Inflammatory macrophage (primary cell): ENCODE measurements around the gene MUC15.
"Not testable (repeated sequence)": the region's sequence is repeated elsewhere in the genome, so short reads cannot be mapped to it uniquely, and the experiment has no call there.

Experiments used
- DNase-seq, 2 donors: peaks; one replicate each; pipeline ENCODE4 v3.0.0-alpha.2; 2020 to 2022
- total RNA-seq, 18 experiments: gene quantifications; one replicate each; lab custom pipeline; 2026; ENCODE audit warnings: mixed read lengths in 6 of 18, inconsistent platforms in 2 of 18; lab: John Stamatoyannopoulos, UW

The MUC15 gene, protein sequence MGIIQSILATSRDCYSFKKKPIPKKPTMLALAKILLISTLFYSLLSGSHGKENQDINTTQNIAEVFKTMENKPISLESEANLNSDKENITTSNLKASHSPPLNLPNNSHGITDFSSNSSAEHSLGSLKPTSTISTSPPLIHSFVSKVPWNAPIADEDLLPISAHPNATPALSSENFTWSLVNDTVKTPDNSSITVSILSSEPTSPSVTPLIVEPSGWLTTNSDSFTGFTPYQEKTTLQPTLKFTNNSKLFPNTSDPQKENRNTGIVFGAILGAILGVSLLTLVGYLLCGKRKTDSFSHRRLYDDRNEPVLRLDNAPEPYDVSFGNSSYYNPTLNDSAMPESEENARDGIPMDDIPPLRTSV
- 0 to 0.26 (median 0) reads per million in 18 experiments for total RNA-seq

- no peak for DNase-seq
Observed at GRCh38 chr11:26571861-26572654, at the start of gene MUC15. MUC15 (minus strand) TSS chr11:26572263; CDS start chr11:26567094, 5,169 bp downstream.

- no peak for DNase-seq
Observed at GRCh38 chr11:26621132-26621531, 49.1 kb upstream of the MUC15 start.

GRCh38 chr11:26620282-26621045 is 48.4 kb upstream of the MUC15 start:
- DNase-seq: no peak

DNA sequence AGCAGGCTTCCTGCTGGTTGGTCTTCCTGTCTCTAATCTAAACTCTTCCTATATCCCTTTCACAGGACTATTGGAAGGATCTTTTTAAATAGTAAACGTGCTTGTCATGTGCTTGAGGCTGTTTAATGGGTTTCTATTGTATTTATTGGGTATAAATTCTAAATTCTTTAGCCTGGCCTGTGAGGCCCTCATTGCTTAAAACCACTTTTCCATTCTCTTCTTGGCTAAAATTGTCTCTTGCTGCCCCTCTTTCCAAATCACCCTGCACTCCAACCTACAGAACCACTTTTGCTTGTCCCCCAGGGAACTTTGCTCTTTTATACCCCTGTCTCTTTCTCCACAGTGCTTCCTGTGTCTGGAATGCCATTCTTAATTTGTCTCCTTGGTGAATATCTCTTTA is 46.4 kb upstream of the MUC15 start:
- no peak for DNase-seq

DNA sequence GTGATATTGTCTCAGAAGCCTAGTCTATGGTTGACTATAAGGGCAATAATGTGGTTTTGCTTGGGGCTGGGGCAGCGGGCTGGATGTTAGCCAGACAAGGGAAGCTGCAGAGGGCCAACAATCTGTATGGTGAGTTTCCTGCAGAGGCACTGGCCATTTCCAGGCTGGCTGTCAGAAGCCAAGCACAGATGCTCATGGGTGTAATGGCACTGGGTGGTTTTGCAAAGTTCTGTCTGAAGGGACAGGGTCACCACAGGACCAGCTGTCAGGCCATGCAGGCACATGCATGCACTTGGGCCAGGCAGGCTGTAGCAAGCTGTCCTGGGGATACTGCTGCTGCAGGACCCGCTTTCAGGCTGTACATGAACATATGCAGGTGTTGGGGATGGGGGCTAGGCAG is 41.7 kb upstream of the MUC15 start:
- DNase-seq: no peak

DNA sequence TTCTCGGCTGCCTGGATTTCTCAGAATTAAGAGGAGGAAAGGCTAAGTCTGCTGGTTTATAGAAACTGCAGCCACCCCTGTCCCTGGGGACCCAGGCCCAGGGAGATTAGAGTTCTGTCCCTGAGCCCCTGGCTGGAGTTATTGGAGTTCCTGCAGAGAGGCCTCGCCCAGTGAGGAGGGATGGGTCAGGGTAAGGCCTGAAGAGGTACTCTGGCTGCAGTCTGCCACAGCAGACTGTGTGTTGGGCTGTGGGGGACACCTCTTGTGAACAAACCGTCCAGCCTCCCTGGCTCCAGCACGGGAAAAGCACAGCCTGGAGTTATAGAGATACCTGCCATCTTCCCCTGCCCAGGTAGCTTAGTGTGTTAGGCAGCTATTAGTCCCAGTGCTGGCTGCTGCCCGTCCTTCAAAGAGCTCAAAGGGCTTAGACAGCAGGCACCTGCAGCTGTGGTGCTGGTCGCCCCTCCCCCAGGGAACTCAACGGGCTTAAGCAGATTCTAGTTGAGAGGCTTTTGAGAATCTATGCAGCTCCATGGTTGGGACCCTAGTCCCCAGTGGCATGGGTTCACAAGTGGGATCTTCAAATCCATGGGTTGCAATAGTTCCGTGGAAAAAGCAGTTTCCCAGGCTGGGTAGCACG is 36.6 kb upstream of the MUC15 start:
- DNase-seq: no peak

DNA sequence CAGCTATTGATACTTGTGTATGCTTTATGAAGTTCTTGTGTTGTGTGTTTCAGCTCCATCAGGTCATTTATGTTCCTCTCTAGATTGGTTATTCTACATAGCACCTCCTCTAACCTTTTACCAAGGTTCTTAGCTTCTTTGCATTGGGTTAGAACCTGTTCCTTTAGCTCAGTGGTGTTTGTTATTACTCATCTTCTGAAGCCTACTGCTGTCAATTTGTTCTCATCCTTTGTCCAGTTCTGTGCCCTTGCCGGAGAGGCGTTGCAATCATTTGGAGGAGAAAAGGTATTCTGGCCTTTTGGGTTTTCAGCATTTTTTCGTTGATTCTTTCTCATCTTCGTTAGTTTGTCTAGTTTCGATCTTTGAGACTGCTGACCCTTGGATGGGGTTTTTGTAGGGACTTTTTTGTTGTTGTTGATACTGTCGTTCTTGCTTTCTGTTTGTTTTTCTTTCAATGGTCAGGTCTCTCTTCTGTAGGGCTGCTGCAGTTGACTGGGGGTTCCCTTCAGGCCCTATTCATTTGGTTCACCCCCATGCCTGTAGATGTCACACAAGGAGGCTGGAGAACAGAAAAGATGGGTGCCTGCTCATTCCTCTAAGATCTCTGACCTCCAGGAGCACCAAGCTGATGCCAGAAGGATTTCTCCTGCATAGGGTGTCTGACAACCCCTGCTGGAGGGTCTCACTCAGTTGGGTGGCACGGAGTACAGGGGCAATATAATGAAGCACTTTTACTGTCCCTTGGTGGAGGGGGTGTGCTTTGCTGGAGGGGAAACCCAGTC is 35.9 kb upstream of the MUC15 start:
- no peak for DNase-seq

GRCh38 chr11:26599876-26600434 is 27.9 kb upstream of the MUC15 start:
- DNase-seq: no peak

GRCh38 chr11:26599425-26599824 is 27.4 kb upstream of the MUC15 start:
- no peak for DNase-seq

- no peak for DNase-seq
Observed at GRCh38 chr11:26597899-26598298, 25.8 kb upstream of the MUC15 start.

GRCh38 chr11:26597049-26597689 is 25.1 kb upstream of the MUC15 start:
- not testable (repeated sequence) for DNase-seq

DNA sequence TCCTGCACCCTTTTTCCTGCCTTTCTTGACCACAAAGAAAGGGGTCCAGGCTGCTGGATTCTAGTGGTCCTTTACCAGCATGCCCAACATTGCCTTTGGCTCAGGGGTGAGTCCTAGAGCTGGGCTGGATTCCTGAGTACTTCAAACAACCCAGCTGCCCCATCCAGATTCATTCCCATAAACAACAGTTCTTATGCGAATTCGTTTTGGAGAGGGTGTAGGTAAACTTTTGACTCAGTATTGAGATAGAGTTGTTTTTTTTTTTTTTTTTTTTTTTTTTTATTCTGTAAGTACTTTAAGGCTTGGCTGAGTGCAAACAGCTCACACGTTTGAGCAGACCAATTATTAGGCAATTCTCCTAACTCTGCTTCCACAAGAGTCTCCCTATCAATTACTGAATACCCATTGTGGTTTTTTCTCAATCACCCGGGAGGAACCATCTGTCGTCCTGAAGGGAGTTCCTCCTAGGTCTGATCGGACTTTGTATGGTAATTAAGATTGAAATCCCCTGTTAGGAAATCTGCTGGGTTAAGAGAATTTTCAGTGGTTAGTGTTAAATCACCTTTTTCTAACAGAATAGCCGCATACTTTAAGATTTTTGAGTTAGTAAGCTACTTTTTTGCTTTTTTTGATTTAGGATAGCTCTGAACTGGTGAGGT is 23.3 kb upstream of the MUC15 start:
- not testable (repeated sequence) for DNase-seq

- no peak for DNase-seq
Observed at GRCh38 chr11:26593691-26594090, 21.6 kb upstream of the MUC15 start.

DNA sequence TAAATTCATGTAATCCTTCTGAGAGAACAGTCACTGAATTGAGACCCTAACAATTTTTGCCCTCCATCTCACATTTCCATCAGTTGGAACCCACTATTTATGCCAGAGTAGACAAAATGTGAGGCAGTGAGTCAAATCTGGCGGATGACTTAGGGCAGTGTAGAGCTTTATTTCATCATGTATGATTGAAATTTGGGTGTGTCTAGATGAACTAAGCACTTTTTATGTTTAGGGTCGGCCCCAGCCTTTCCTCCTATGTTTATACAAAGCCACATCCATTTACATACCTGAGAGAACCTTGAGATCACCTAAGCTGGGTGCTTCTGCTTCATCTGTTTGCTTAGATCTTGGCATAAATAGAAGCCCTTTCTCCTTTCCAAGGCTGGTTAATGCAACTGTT is 15.0 kb upstream of the MUC15 start:
- no peak for DNase-seq

DNA sequence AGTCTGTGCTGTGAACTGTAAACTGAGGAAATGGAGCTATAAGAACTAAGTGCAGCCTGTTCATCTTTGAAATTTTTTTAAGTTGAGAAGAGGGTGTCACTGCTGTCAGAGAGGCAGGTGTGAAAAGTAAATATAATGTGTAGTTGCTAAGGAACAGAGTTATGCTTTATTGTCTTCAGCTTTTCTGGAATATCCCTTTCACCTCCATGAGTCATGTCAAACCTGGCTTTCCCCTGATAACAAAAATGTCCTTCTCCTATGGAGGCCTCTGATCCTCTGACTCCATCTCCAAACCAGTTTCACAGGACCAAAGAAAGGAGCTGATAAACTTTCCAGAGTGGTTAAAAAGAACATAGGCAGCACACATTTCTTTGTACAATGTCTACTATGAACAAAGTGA is 12.8 kb upstream of the MUC15 start:
- no peak for DNase-seq

DNA sequence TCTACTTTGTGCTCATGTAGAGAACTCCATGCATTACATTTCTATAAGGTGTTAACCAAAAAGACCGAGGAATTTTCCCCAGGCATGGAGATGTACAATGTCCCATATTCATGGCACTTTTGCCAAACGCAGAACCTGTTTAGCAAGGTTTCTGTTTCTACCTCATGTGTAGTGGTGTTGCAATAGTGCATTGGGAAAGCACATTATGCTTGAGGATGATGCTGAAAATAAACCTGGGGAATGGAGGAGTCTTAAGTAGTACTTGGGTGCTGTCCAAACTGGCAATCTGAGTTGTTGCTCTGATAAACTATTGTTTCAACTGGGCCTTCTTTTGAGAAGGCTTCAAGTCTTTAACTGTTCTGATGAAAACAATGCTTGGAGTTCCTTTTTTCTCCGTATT is 11.5 kb upstream of the MUC15 start:
- no peak for DNase-seq

DNA sequence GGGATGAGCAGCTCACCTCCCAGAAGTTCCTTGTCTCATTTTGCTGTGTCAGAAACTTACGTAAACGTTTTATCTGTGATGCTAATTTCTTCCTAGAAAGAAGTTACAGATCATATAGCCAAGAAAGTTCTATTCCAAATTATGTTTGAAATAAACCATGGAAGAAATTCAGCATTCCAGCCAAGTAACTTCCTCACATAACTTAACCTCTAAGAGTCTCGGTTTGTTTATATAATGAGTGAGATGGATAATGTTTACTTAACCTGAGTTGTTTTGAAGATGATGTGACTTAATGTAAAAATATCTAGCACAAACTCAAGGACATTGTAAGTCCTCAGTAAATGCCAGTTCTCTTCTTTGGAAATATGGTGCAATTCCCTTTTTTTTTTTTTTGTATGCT is 8.9 kb upstream of the MUC15 start:
- no peak for DNase-seq

DNA sequence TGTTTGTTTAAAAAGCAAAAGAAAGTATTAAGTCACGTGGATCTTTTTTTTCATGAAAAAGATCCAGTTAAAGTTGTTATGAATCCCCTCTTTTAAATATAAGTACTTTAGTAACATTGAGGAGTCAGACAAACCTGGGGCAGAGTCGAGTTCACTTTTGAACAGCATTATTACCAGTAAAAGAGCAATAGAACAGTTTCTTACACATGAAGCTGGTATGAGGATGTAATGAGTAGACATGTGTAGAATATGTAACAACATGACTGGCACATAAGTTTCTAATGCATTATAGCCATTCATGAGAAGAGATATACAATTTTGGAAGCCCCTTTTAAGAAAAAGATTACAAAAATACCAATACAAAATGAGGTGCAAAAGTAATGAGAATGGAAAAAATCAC is 7.6 kb upstream of the MUC15 start:
- DNase-seq: no peak

GRCh38 chr11:26578998-26579661 is 7.1 kb upstream of the MUC15 start:
- DNase-seq: no peak

DNA sequence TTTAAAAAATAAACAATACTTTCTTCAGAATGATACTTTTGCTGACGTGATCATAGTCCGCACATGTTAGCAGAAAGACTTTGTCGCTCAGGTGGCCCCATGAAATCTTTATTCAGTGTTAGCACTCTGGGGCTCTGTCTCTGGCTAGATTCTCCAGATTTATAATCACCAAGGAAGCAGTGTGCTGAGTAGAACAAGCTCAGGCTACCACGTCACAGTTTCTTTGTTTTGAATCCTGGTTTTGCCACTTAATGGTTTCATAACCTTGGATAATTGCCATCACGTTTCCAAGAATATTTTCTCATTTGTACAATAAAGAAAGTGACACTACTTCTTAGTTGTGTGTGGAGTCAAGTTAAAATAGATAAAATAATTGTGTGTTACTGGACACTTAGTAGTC is 3.9 kb upstream of the MUC15 start:
- no peak for DNase-seq
